Measurements from ENCODE around the gene PLPPR3.

- TF ChIP-seq CTCF (conservative IDR thresholded peaks at IDR 0.05) (no peak), EZH2 (IDR thresholded peaks at IDR 0.05; ENCODE audit: low read depth) (no peak)
Observed at GRCh38 chr19:816500-816857, 5.3 kb downstream of the PLPPR3 start.
